Mammary microvascular endothelial cell (primary cell): ENCODE results near the gene ZRANB2. TPM values are rescaled to one million over a fixed set of nuclear protein-coding genes. Genes with fewer than 3 reads are reported as not detected.

Source experiments
- total RNA-seq: library from RNA; depleted of rRNA; stranded (reverse); fragments of >200 nt; gene quantifications from 2 replicates; pipeline ENCODE4 v1.2.3, GENCODE V29; 2015

Gene ZRANB2, protein sequence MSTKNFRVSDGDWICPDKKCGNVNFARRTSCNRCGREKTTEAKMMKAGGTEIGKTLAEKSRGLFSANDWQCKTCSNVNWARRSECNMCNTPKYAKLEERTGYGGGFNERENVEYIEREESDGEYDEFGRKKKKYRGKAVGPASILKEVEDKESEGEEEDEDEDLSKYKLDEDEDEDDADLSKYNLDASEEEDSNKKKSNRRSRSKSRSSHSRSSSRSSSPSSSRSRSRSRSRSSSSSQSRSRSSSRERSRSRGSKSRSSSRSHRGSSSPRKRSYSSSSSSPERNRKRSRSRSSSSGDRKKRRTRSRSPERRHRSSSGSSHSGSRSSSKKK
- total RNA-seq, result 28.7 and 36.0 TPM in 2 replicates

DNA sequence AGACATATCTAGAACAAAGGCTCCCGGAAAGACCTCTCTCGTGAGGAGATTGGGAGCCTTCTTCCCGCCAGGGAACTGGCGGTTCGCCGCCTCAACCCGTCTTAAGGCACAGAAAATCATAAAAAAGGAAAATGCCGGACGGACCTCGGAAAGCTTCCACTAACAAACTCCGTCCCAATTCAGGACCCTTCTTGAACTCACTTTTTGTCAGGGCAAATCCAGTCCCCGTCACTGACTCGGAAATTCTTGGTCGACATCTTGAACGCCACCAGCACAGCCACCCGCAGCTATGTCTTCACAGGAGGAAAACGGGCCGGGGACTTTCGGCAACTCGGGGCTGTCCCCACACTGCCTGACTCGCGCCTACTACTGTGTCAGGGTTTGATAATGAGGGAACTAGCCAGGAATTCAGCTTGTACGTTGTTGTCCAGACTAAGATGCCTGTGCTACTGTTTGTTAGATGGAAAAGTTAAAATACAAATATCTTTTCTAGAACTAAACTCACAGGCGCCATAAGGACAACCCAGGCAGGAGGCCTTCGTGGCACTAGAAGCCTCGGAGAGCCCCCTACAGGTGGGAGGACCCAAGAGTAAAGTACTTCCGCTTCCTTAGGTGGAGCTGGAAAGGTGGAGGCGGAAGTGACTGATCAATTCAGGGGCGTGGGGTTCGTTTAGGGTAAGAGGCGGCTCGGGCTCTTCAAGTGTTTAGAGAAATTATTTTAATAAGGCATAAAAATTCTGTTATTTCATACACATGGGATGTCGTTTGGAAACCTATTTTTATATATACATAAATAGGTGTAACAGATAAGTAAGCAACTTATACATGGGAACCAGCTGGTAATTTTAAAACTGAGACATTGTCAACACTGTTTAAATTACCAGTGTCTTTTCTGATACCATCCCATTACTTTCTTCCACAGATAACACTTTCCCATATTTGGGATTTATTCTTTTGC, at the start of gene ZRANB2:
TSS of gene ZRANB2 (minus strand) at position 297 of the 958 bp plus-strand sequence. CDS start at position 257, 40 bp downstream.

DNA sequence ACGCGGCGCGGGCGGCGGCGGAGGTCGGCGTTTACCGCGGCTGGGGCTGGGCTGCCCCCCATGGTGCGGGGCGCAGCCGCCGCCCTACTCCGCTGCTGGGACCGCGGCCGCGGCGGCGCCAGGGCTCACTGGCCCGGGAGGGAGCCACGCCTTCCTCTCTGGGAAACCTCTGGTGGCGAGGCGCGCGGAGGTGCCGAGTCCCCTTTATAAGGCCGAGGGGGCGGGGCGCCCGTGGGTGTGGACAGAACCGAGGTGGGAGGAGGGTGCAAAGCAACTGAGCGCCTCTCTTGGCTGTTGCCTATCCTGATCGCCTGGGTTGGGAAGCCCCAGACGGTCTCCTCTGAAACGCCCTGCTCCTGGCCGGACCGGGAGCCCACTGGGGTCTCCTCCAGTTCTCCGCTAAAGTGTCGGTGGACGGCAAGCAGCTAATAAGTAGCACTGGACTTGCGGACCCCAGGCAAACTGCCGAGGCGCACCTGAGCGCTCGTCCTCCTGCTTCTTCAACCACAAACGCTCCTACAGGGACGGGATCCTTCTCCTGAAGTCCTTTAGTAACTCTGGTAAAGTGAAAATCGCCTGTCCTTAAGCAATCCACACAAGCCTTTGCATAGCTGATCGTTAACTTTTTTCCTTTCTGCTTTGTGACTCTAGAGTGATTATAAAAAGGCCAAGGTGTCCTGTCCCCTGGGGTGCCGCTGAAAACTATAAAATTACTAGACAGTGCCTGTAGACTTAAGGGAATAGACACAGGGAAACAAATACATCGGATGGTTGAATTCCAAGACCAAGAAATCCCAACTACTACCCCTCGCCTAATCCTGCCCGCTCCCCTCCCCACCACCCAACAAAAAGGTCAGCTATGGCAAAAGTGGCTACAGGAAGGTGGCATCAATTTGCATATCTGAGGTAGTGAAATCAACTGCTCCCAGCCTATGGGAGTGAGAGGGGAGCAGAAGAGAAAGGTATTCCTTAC, 32.9 kb downstream of the ZRANB2 start, which contains the start of gene PTGER3:
TSS of gene PTGER3 (minus strand) at position 182 of the 973 bp plus-strand sequence. CDS start 239 bp downstream, outside the sequence.

Other genes with a start within 250 kb of the ZRANB2 start
- not detected in 2 replicates for gene PTGER3, start 33.2 kb downstream of the ZRANB2 start, total RNA-seq